GM19455 (cell line): ENCODE measurements around the gene EXOC3L2.

Experiments
- ATAC-seq: cut with Tn5 transposase; IDR thresholded peaks from one replicate; pipeline ENCODE4 v1.9.1; 2021; ENCODE audit not compliant: unreplicated experiment

The EXOC3L2 gene

DNA sequence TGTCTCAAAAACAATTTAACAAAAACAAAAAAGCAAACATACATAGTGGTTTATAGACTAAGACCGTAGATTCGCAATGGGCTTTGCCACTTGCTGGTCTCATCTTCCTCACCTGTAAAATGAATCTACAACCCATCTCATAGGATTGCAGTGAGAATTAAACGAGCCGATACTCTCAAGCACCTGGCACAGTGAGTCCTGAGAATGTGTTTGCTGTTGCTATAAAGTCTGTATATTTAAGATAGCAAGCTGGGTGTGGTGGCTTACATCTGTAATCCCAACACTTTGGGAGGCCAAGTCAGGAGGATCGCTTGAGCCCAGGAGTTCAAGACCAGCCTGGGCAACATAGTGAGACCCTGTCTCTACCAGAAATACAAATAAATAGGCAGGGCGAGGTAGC lies 22.5 kb downstream of the EXOC3L2 start:
- no peak for ATAC-seq

DNA sequence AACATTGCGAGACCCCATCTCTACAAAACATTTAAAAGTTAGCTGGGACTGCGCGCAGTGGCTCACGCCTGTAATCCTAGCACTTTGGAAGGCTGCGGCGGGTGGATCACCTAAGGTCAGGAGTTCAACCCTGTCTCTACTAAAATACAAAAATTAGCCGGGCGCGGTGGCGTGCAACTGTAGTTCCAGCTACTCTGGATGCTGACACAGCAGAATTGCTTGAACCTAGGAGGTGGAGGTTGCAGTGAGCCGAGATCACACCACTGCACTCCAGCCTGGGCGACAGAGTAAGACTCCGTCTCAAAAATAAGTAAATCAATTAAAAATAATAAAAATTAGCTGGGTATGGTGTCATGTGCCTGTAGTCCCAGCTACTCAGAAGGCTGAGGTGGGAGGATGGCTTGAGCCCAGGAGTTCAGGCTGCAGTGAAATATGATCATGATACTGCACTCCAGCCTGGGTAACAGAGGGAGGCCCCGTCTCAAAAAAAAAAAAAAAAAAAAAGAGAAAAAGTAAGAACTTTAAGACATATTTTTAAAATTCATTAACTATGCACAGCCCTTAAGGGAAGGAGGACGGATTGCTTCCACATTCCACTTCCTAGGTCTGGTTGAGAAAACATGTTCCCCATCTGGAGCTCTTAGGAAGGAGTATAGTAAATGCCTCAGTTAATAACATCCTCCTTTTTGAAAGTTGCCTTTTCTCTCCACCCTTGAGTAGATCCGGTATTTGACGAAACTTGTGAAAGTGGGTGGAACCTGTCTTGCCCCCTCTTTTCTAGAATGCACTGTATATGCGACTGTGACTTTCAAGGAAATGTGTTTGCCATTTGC lies 26.1 kb downstream of the EXOC3L2 start:
- no peak for ATAC-seq

GRCh38 chr19:45218426-45218825 lies 26.8 kb downstream of the EXOC3L2 start:
- no peak for ATAC-seq

- no peak for ATAC-seq
These were observed 27.3 kb downstream of the EXOC3L2 start for GRCh38 chr19:45217957-45218334.

DNA sequence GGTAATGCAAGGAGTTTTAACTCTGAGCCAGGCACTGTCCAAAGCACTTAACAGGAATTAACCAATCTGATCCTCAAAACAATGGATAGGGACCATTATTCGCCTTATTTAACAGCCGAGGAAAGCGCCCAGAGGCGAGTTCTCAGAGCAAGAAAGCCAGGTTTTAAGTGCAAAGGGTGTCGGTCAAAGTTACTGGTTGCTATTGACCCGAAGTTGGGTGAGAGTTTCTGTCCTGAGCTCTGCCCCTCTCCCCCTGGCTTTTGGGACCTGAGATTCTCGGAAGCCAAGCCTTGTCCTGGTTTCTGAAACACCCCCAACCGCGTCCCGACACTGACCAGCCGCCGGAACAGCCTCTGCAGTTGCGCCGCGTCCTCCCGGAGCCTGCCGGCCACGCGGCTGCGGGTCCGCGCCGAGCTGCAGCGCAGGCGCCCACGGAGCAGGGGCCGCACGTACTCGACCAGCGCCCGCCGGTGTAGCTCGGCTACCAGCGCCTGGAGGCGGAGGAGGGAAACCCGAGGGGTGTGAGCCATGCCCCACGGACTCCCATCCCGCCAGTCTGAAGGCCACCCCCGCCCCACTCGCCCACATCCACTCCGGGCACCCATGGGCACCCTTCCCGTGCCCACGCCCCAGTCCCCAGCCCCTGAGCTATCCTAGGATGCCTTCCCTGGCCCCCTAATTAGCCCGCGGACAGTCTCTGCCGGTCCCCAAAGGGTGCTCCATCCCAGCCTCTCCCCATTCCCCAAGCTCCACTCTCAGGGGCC lies 27.8 kb downstream of the EXOC3L2 start:
- ATAC-seq, result no peak

DNA sequence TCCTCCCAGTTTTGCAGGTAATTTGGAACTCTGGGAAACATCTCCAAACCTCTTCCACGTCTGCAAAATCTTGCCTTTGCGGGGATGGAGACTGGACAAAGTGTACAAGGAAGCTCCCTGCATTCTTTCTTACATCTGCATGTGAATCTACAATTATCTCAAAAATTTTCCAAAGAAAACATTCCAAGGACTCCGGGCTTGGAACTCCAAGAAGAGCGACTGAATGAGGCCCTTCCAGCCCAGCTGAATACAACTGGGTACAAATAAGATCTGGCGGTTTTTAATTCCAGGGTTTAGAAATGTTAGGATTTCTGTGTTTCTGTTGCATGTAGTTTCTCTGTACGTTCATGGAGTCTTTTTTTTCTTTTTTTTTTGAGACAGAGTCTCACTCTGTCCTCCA lies 28.5 kb downstream of the EXOC3L2 start:
- no peak for ATAC-seq

- ATAC-seq, result no peak
These were observed 29.6 kb downstream of the EXOC3L2 start for GRCh38 chr19:45215391-45216191.

DNA sequence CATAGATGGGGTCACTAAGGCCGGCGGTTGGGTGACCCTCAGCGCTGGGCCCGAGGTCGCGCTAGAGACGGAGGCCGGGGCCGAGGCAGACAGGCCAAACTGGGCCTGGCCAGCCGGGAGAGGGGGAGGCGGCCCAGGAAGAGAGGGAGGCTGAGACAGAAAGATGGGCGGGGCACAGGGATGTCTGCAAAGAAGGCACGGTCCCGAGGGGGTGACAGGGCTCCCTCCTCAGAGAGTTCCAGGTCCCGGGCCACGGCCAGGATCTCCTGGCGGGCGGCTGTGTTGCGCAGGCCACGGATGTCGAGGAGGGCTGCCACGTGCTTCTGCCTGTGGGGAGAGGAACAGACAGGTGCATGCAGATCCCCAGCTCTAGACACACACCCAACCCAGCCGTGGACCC lies 32.2 kb downstream of the EXOC3L2 start:
- ATAC-seq, result no peak

- ATAC-seq, result no peak
These were observed 33.3 kb downstream of the EXOC3L2 start for GRCh38 chr19:45211751-45212381.

DNA sequence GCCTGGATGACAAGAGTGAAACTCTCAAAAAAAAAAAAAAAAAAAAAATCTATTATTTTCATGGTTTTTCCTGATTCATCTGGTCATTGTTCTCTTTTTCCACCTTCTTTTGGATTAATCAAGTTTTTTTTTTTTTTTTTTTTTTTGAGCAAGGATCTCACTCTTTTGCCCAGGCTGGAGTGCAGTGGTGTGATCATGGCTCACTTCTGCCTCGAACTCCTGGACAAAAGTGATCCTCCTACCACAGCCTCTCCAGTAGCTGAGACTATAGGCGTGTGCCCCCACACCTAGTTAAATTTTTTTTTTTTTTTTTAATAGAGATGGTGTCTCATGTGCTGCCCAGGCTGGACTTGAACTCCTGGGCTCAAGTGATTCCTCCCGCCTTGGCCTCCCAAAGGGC lies 38.9 kb downstream of the EXOC3L2 start:
- no peak for ATAC-seq

GRCh38 chr19:45205810-45206209 lies 39.4 kb downstream of the EXOC3L2 start:
- ATAC-seq, result no peak

- no peak for ATAC-seq
These were observed 42.6 kb downstream of the EXOC3L2 start for GRCh38 chr19:45202637-45203036.

DNA sequence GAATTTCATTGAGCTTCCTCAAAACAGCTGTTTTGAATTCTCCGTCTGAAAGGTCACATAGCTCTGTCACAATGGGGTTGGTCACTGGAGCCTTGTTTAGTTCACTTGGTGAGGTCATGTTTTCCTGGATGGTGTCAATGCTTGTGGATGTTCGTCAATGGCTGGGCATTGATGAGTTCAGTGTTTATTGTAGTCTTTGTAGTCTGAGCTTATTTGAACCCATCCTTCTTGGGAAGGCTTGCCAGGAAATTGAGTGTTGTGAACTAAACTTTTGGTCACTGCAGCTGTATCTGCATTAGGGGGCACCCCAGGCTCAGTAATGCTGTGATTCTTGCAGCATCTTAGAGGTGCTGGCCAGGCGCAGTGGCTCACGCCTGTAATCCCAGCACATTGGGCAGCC lies 44.6 kb downstream of the EXOC3L2 start:
- no peak for ATAC-seq

DNA sequence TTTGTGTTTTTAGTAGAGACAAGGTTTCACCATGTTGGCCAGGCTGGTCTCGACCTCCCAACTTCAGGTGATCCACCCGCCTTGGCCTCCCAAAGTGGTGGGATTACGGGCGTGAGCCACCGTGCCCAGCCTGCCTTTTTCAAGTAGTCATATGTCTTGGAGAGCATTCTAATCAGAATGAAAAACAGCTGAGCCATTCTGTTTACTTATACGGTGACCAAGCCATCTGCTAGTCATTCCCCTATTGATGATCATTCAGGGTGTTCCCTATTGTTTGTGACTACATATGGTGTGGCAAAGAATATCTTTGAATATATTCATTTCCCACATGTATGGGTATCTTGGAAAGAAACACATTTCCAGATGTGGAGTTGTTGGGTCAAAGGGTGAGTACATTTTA lies 49.4 kb downstream of the EXOC3L2 start:
- ATAC-seq, result no peak

DNA sequence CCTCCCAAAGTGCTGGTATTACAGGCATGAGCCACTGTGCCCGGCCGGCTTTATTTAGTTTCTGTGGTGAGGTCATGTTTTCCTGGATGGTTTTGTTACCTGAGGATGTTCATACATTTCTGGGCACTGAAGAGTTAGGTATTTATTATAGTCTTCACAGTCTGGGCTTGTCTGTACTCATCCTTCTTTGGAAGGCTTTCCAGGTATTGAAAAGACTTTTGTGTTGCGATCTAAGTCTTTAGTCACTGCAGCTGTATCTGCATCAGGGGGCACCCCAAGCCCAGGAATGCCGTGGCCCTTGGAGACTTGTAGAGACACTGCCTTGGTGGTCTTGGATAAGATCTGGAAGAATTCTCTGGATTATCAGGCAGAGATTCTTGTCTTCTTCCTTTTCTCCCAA lies 53.8 kb downstream of the EXOC3L2 start:
- ATAC-seq, result no peak

GRCh38 chr19:45189971-45190370 lies 55.2 kb downstream of the EXOC3L2 start:
- ATAC-seq, result no peak

- no peak for ATAC-seq
These were observed 57.6 kb downstream of the EXOC3L2 start for GRCh38 chr19:45187421-45188100.

DNA sequence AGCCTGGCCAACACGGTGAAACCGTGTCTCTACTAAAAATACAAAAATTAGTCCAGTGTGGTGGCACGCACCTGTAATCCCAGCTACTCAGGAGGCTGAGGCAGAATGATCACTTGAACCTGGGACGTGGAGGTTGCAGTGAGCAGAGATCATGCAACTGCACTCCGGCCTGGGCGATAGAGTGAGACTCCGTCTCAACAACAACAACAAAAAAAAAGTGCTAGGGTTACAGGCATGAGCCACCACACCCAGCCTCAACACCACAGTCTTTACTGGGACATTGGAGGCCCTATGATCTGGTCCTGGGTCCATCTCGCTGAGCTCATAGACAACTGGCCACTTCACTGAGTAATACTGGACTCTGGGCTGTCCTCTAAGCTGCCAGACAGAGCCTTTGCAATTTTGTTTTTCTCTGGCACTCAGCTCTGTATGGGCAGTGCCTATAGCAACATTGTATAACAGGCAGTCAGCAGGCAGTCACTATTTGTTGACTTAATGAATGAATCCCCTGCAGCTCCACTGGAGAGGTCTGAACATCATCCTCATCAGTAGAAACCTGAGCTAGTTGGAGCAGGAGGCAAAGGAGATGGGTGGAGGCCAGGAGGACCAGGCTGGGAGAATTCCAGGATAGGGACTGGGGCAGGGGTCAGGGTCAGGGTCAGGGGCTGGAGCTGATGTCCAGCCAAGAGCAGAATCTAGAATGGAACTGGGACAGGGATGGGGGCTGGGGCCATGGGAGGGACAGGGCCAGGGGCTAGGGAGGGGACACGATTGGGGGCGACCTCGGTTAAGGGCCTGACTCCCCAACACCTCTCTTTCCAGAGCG lies 58.5 kb downstream of the EXOC3L2 start:
- no peak for ATAC-seq

GRCh38 chr19:45184115-45184514 lies 61.1 kb downstream of the EXOC3L2 start:
- ATAC-seq, result no peak

- ATAC-seq, result no peak
These were observed 62.4 kb downstream of the EXOC3L2 start for GRCh38 chr19:45182758-45183157.
